Tibial nerve (tissue), 4 donors: ENCODE data around the gene OR4E1.

Experiments
- CTCF ChIP-seq, 5 experiments: fragments of 200-600 bp in 3 of 5; fragments of 450-650 bp in 2 of 5; sonication (generic) in 3 of 5; IDR thresholded peaks; one replicate each; pipeline ENCODE4 v1.5.1; 2016 to 2019; ENCODE audit warnings: antibody characterized with exemption in 5 of 5, mild to moderate bottlenecking in 3 of 5, moderate library complexity in 2 of 5
- EP300 ChIP-seq, 2 donors: sonication (generic); formaldehyde crosslinking; IDR thresholded peaks; one replicate each; pipeline ENCODE4 v1.6.1; 2017; ENCODE audit warnings: antibody characterized with exemption in 2 of 2, mild to moderate bottlenecking in 1 of 2

DNA sequence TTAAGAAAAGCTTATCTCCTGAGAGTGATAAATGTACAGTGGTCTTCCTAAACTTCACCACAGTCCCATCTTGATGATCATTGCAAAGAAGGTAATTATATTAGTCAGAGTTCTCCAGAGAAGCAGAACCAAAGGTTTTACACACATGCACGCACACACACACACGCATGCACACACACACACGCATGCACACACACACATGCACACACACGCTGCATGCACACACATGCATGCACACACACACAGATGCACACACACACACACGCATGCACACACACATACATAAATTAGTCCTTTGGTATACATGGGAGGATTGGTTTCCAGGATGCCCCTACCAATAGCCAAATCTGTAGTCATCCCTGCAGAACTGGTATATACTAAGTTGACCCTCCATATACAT, 19.4 kb downstream of the OR4E1 start:
- TF ChIP-seq EP300 (IDR thresholded peaks at IDR 0.05) = no peak
- TF ChIP-seq CTCF (IDR thresholded peaks at IDR 0.05) = no peak
